ENCODE data around the gene SMPDL3A.

The SMPDL3A gene

GRCh38 chr6:122808121-122808885 is 19.2 kb downstream of the SMPDL3A start:
- DNase-seq: no peak

GRCh38 chr6:122809001-122809400 is 19.9 kb downstream of the SMPDL3A start:
- DNase-seq: no peak

GRCh38 chr6:122809691-122810090 is 20.6 kb downstream of the SMPDL3A start:
- DNase-seq: no peak

GRCh38 chr6:122810189-122810588 is 21.1 kb downstream of the SMPDL3A start:
- no peak for DNase-seq

- DNase-seq: no peak
Measured at GRCh38 chr6:122817358-122817757, 28.3 kb downstream of the SMPDL3A start.

GRCh38 chr6:122817766-122818165 is 28.7 kb downstream of the SMPDL3A start:
- no peak for DNase-seq

GRCh38 chr6:122818866-122819265 is 29.8 kb downstream of the SMPDL3A start:
- peak; percentile 30 for DNase-seq

- no peak for DNase-seq
Measured at GRCh38 chr6:122821095-122821494, 32.0 kb downstream of the SMPDL3A start.

- DNase-seq: no peak
Measured at GRCh38 chr6:122825163-122825562, 36.1 kb downstream of the SMPDL3A start.

GRCh38 chr6:122829456-122829855 is 40.4 kb downstream of the SMPDL3A start:
- no peak for DNase-seq

- DNase-seq: no peak
Measured at GRCh38 chr6:122831511-122831910, 42.5 kb downstream of the SMPDL3A start.

GRCh38 chr6:122832459-122832858 is 43.4 kb downstream of the SMPDL3A start:
- no peak for DNase-seq

- DNase-seq: no peak
Measured at GRCh38 chr6:122833021-122833491, 44.0 kb downstream of the SMPDL3A start.

- DNase-seq: no peak
Measured at GRCh38 chr6:122838060-122838780, 49.2 kb downstream of the SMPDL3A start.

- DNase-seq: peak; percentile 41
Measured at GRCh38 chr6:122839472-122839871, 50.4 kb downstream of the SMPDL3A start.

- no peak for DNase-seq
Measured at GRCh38 chr6:122839906-122840305, 50.8 kb downstream of the SMPDL3A start.

- DNase-seq: no peak
Measured at GRCh38 chr6:122845464-122845863, 56.4 kb downstream of the SMPDL3A start.

- DNase-seq: no peak
Measured at GRCh38 chr6:122845916-122846612, 57.0 kb downstream of the SMPDL3A start.

GRCh38 chr6:122853259-122853995 is 64.4 kb downstream of the SMPDL3A start:
- DNase-seq: no peak
